GM21825 (cell line): ENCODE data around the gene CRAMP1.

Experiments
- ATAC-seq: cut with Tn5 transposase; IDR thresholded peaks from one replicate; pipeline ENCODE4 v1.9.1; 2021; ENCODE audit warnings: mild to moderate bottlenecking, moderate library complexity; ENCODE audit not compliant: unreplicated experiment

Gene CRAMP1

GRCh38 chr16:1655909-1656807, 44.0 kb downstream of the CRAMP1 start:
- no peak for ATAC-seq

- no peak for ATAC-seq
Observed at GRCh38 chr16:1656808-1657617, 44.9 kb downstream of the CRAMP1 start.

GRCh38 chr16:1657841-1658240, 45.7 kb downstream of the CRAMP1 start:
- ATAC-seq: no peak

GRCh38 chr16:1659031-1659430, 46.9 kb downstream of the CRAMP1 start:
- ATAC-seq: no peak

GRCh38 chr16:1661826-1662225, 49.7 kb downstream of the CRAMP1 start:
- no peak for ATAC-seq

- ATAC-seq: no peak
Observed at GRCh38 chr16:1662543-1662942, 50.4 kb downstream of the CRAMP1 start.

GRCh38 chr16:1665829-1666228, 53.7 kb downstream of the CRAMP1 start:
- ATAC-seq: no peak

- no peak for ATAC-seq
Observed at GRCh38 chr16:1666316-1666715, 54.2 kb downstream of the CRAMP1 start.

GRCh38 chr16:1667271-1667670, 55.1 kb downstream of the CRAMP1 start:
- no peak for ATAC-seq

GRCh38 chr16:1667916-1668315, 55.8 kb downstream of the CRAMP1 start:
- no peak for ATAC-seq

GRCh38 chr16:1668612-1669319, 56.6 kb downstream of the CRAMP1 start:
- no peak for ATAC-seq

GRCh38 chr16:1669698-1670097, 57.5 kb downstream of the CRAMP1 start:
- ATAC-seq: no peak

GRCh38 chr16:1670371-1670770, 58.2 kb downstream of the CRAMP1 start:
- no peak for ATAC-seq

- no peak for ATAC-seq
Observed at GRCh38 chr16:1670866-1671265, 58.7 kb downstream of the CRAMP1 start.

GRCh38 chr16:1673424-1674151, 61.4 kb downstream of the CRAMP1 start:
- ATAC-seq: no peak

GRCh38 chr16:1674306-1674705, 62.1 kb downstream of the CRAMP1 start:
- ATAC-seq: no peak

- no peak for ATAC-seq
Observed at GRCh38 chr16:1674751-1675664, 62.8 kb downstream of the CRAMP1 start.

GRCh38 chr16:1676661-1677060, 64.5 kb downstream of the CRAMP1 start:
- no peak for ATAC-seq

GRCh38 chr16:1677339-1677738, 65.2 kb downstream of the CRAMP1 start:
- ATAC-seq: no peak
